Gastrocnemius medialis (tissue), 4 donors: ENCODE results near the gene ZNF683.

ENCODE experiments used
- POLR2A ChIP-seq, 2 donors: fragments of 450-650 bp; IDR thresholded peaks; one replicate each; pipeline ENCODE4 v1.6.1; 2017; ENCODE audit warnings: antibody characterized with exemption in 2 of 2, mild to moderate bottlenecking in 2 of 2, moderate library complexity in 2 of 2
- TF ChIP-seq, protein P1 (sequence below), 5 experiments: fragments of 450-650 bp in 3 of 5; fragments of 200-600 bp in 2 of 5; sonication (generic) in 2 of 5; IDR thresholded peaks in 4 of 5; conservative IDR thresholded peaks in 1 of 5; 1 replicate in 4 of 5; 2 replicates in 1 of 5; pipeline ENCODE4 v1.5.1; 2016 to 2019; ENCODE audit warnings: antibody characterized with exemption in 5 of 5, mild to moderate bottlenecking in 3 of 5, moderate library complexity in 3 of 5

DNA sequence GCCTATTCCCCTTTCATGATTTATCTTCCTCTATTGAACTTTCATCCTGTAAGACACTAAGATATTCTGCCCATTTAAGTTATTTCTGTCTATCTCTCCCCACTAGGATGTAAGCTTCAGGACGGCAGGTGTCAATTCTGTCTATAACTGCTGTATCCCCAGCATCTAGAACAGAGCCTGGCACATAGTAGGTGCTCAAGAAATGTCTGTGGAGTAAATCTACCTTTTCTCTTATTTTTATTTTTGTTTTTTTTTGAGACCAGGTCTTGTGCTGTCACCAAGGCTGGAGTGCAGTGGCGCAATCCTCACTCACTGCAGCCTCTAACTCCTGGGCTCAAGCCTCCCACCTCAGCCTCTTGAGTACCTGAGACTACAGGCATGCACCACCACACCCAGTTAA is 49.2 kb downstream of the ZNF683 start:
- TF ChIP-seq, protein P1, sequence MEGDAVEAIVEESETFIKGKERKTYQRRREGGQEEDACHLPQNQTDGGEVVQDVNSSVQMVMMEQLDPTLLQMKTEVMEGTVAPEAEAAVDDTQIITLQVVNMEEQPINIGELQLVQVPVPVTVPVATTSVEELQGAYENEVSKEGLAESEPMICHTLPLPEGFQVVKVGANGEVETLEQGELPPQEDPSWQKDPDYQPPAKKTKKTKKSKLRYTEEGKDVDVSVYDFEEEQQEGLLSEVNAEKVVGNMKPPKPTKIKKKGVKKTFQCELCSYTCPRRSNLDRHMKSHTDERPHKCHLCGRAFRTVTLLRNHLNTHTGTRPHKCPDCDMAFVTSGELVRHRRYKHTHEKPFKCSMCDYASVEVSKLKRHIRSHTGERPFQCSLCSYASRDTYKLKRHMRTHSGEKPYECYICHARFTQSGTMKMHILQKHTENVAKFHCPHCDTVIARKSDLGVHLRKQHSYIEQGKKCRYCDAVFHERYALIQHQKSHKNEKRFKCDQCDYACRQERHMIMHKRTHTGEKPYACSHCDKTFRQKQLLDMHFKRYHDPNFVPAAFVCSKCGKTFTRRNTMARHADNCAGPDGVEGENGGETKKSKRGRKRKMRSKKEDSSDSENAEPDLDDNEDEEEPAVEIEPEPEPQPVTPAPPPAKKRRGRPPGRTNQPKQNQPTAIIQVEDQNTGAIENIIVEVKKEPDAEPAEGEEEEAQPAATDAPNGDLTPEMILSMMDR (IDR thresholded peaks at IDR 0.05 in 4 of 5, conservative IDR thresholded peaks at IDR 0.05 in 1 of 5): no peak
- no peak for TF ChIP-seq POLR2A (IDR thresholded peaks at IDR 0.05)
